ENCODE data around the gene SYNM.

DNA sequence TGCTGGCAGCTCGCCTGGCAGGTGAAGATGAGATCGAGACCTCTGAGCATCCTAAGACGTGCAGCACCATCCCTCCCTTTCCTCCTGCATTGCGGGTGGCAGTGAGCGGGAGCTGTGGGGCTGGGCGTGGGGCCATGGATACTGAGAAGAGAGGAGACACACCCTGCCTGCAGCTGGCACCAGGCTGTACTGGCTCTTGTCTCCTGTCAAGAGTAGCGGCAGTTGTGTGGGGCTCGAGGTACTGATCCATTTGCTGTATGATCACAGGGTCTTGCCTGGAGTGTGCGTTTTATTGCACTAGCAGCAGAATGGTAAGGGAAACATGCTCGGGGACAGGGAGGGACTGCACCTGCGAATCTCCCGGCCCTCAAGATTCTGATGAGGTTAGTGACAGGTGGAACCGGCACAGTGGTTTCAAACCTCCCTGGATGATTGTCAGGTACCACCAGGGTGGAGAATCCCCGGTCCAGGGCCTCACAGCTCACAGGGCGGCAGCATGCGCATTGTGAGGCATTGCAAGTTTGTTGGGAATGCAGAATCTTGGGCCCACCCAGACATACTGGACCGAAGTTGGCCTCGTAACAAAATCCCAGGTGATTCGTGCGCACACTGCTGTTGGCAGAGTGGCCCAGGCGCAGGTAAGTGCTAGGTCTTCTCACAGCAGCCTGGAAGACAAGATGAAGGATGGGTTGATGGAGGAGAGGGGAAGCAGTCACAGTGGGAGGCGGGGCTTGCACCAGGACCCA is 14.1 kb downstream of the SYNM start:
- TF ChIP-seq, protein P1, sequence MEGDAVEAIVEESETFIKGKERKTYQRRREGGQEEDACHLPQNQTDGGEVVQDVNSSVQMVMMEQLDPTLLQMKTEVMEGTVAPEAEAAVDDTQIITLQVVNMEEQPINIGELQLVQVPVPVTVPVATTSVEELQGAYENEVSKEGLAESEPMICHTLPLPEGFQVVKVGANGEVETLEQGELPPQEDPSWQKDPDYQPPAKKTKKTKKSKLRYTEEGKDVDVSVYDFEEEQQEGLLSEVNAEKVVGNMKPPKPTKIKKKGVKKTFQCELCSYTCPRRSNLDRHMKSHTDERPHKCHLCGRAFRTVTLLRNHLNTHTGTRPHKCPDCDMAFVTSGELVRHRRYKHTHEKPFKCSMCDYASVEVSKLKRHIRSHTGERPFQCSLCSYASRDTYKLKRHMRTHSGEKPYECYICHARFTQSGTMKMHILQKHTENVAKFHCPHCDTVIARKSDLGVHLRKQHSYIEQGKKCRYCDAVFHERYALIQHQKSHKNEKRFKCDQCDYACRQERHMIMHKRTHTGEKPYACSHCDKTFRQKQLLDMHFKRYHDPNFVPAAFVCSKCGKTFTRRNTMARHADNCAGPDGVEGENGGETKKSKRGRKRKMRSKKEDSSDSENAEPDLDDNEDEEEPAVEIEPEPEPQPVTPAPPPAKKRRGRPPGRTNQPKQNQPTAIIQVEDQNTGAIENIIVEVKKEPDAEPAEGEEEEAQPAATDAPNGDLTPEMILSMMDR (IDR thresholded peaks at IDR 0.05; ENCODE audit: low read depth, low read length, poor library complexity, severe bottlenecking): no peak
- TF ChIP-seq EZH2phosphoT487 (IDR thresholded peaks at IDR 0.05; ENCODE audit: borderline replicate concordance, low read length): no peak
